GM19043 (cell line): ENCODE data around the gene DNAAF3.
"Not testable (repeated sequence)": the region's sequence is repeated elsewhere in the genome, so short reads cannot be mapped to it uniquely, and the experiment has no call there.

ENCODE experiments used
- ATAC-seq: cut with Tn5 transposase; IDR thresholded peaks from one replicate; pipeline ENCODE4 v1.9.1; 2021; ENCODE audit warnings: low read depth; ENCODE audit not compliant: unreplicated experiment

The DNAAF3 gene

GRCh38 chr19:55166530-55167268, at the start of gene DNAAF3:
TSS of gene DNAAF3 (minus strand) at chr19:55166613. CDS start at chr19:55166413, 200 bp downstream.
- ATAC-seq = no peak

GRCh38 chr19:55213547-55213946, 47.1 kb upstream of the DNAAF3 start:
- ATAC-seq = no peak

GRCh38 chr19:55212447-55212846, 46.0 kb upstream of the DNAAF3 start:
- ATAC-seq = no peak

GRCh38 chr19:55209693-55210472, 43.5 kb upstream of the DNAAF3 start:
- ATAC-seq = no peak

GRCh38 chr19:55208880-55209692, 42.7 kb upstream of the DNAAF3 start, which contains the start of gene PTPRH:
TSS of gene PTPRH (minus strand) at chr19:55209501. CDS start at chr19:55209433, 68 bp downstream.
- ATAC-seq = no peak

- no peak for ATAC-seq
Measured at GRCh38 chr19:55206664-55207500, 40.5 kb upstream of the DNAAF3 start.

- ATAC-seq = not testable (repeated sequence)
Measured at GRCh38 chr19:55202199-55202598, 35.8 kb upstream of the DNAAF3 start.

- ATAC-seq = no peak
Measured at GRCh38 chr19:55199620-55200204, 33.3 kb upstream of the DNAAF3 start.

GRCh38 chr19:55198651-55199050, 32.2 kb upstream of the DNAAF3 start:
- ATAC-seq = no peak

- no peak for ATAC-seq
Measured at GRCh38 chr19:55197528-55197927, 31.1 kb upstream of the DNAAF3 start.

- ATAC-seq = no peak
Measured at GRCh38 chr19:55196803-55197202, 30.4 kb upstream of the DNAAF3 start.

GRCh38 chr19:55193481-55193880, 27.1 kb upstream of the DNAAF3 start:
- ATAC-seq = no peak

GRCh38 chr19:55189403-55189835, 23.0 kb upstream of the DNAAF3 start:
- no peak for ATAC-seq

- no peak for ATAC-seq
Measured at GRCh38 chr19:55188625-55189024, 22.2 kb upstream of the DNAAF3 start.

- no peak for ATAC-seq
Measured at GRCh38 chr19:55186080-55186479, 19.7 kb upstream of the DNAAF3 start.

- ATAC-seq = no peak
Measured at GRCh38 chr19:55181740-55182139, 15.3 kb upstream of the DNAAF3 start.

- no peak for ATAC-seq
Measured at GRCh38 chr19:55179606-55180484, 13.4 kb upstream of the DNAAF3 start, which contains the start of gene SYT5. TSS of gene SYT5 (minus strand) at chr19:55180289. CDS start at chr19:55179041, 1,248 bp downstream.

- no peak for ATAC-seq
Measured at GRCh38 chr19:55178781-55179599, 12.6 kb upstream of the DNAAF3 start.
